ENCODE data around the gene NPIPB2. TPM values are rescaled to one million over a fixed set of nuclear protein-coding genes. Genes with fewer than 3 reads are reported as not detected.

NPIPB2 gene
- total RNA-seq = 4.9 and 7.5 TPM in 2 replicates

GRCh38 chr16:11941945-11942344 is at the start of gene NPIPB2:
NPIPB2 (minus strand) TSS chr16:11942045; CDS start chr16:11942045, 0 bp downstream.

GRCh38 chr16:11964761-11965551 is 23.1 kb upstream of the NPIPB2 start, which contains the start of gene TNFRSF17:
TNFRSF17 (plus strand) TSS chr16:11965210; CDS start chr16:11965325, 115 bp downstream.

GRCh38 chr16:11915644-11916523 is 26.0 kb downstream of the NPIPB2 start, which contains the start of gene GSPT1:
GSPT1 (minus strand) TSS chr16:11915956; CDS start chr16:11915720, 236 bp downstream.

Small RNA genes lying within 50 kb of the gene (small RNA-seq; reads per million reads assigned to genes)
- gene AC007216.5 (not detected), gene COX6CP1 (0.09 reads per million), gene UBL5P4 (not detected)

Other genes starting within 250 kb of the NPIPB2 start
- 27.5 and 45.4 TPM in 2 replicates for gene TXNDC11, start 199.2 kb downstream of the NPIPB2 start, total RNA-seq
- 30.0 and 40.8 TPM in 2 replicates for gene ZC3H7A, start 144.8 kb downstream of the NPIPB2 start, total RNA-seq
- gene RSL1D1, start 90.5 kb downstream of the NPIPB2 start, total RNA-seq = 57.7 and 84.8 TPM in 2 replicates
- 42.0 and 49.5 TPM in 2 replicates for gene GSPT1, start 26.1 kb downstream of the NPIPB2 start, total RNA-seq
- not detected in 2 replicates for gene TNFRSF17, start 23.2 kb upstream of the NPIPB2 start, total RNA-seq
- 11.0 and 11.2 TPM in 2 replicates for gene SNX29, start 34.7 kb upstream of the NPIPB2 start, total RNA-seq

Data from placental epithelial cell (primary cell).